Hair follicle dermal papilla cell (primary cell): ENCODE measurements around the gene MED29. TPM values are rescaled to one million over a fixed set of nuclear protein-coding genes. Genes with fewer than 3 reads are reported as not detected.
A peak's percentile ranks its signal among the peaks of the same experiment; 100 is the strongest.

ENCODE experiments used
- small RNA-seq: library from RNA; depleted of rRNA; stranded (forward); fragments of <200 nt; gene quantifications from one replicate; pipeline ENCODE3, GENCODE V24; 2012
- total RNA-seq: library from RNA; depleted of rRNA; stranded (reverse); fragments of >200 nt; gene quantifications from 2 replicates; pipeline ENCODE4 v1.2.3, GENCODE V29; 2012

MED29 gene
- 31.2 and 32.2 TPM in 2 replicates for total RNA-seq

GRCh38 chr19:39390751-39391437 is at the start of gene MED29, which contains the start of gene PAF1:
Gene MED29 (plus strand): TSS chr19:39391378. CDS start chr19:39391423, 45 bp downstream.
Gene PAF1 (minus strand): TSS chr19:39391106. CDS start chr19:39390864, 242 bp downstream.

GRCh38 chr19:39341719-39342604 is 49.2 kb upstream of the MED29 start, which contains the start of gene SAMD4B:
Gene SAMD4B (plus strand): TSS chr19:39342421. CDS start chr19:39356894, 14,473 bp downstream.

GRCh38 chr19:39406656-39407409 is 15.7 kb downstream of the MED29 start, which contains the start of gene ZFP36:
Gene ZFP36 (plus strand): TSS chr19:39406847. CDS start chr19:39406905, 58 bp downstream.

GRCh38 chr19:39412100-39412866 is 21.1 kb downstream of the MED29 start, which contains the start of gene PLEKHG2:
Gene PLEKHG2 (plus strand): TSS chr19:39412669. CDS start chr19:39414087, 1,418 bp downstream.

GRCh38 chr19:39435499-39436349 is 44.5 kb downstream of the MED29 start, which contains the start of gene RPS16:
Gene RPS16 (minus strand): TSS chr19:39435949. CDS start chr19:39435895, 54 bp downstream.

GRCh38 chr19:39445196-39446111 is 54.3 kb downstream of the MED29 start, which contains the start of gene SUPT5H:
Gene SUPT5H (plus strand): TSS chr19:39445582. CDS start chr19:39445891, 309 bp downstream.

Small RNA genes within 50 kb of the gene (small RNA-seq; reads per million reads assigned to genes)
- gene AC011445.2: 2.0 reads per million, percentile 47 among the genes with 10 or more reads in this experiment
- gene MIR4530: not detected
- not detected for gene RN7SL566P

Other genes with a start within 250 kb of the MED29 start
- gene NCCRP1, start 194.4 kb upstream of the MED29 start, total RNA-seq: not detected in 2 replicates
- gene SYCN, start 187.1 kb upstream of the MED29 start, total RNA-seq: not detected in 2 replicates
- gene IFNL3, start 146.4 kb upstream of the MED29 start, total RNA-seq: not detected in 2 replicates
- not detected in 2 replicates for gene IFNL4, start 142.5 kb upstream of the MED29 start, total RNA-seq
- gene IFNL2, start 123.0 kb upstream of the MED29 start, total RNA-seq: not detected in 2 replicates
- gene IFNL1, start 95.0 kb upstream of the MED29 start, total RNA-seq: not detected in 2 replicates
- 0.24 and 0.32 TPM in 2 replicates for gene LRFN1, start 70.5 kb upstream of the MED29 start, total RNA-seq
- gene GMFG, start 55.3 kb upstream of the MED29 start, total RNA-seq: 3.7 and 8.4 TPM in 2 replicates
- 109 and 110 TPM in 2 replicates for gene SAMD4B, start 49.0 kb upstream of the MED29 start, total RNA-seq
- 32.9 and 35.5 TPM in 2 replicates for gene PAF1, start 272 bp upstream of the MED29 start, total RNA-seq
- 18.9 and 19.0 TPM in 2 replicates for gene ZFP36, start 15.5 kb downstream of the MED29 start, total RNA-seq
- gene PLEKHG2, start 21.3 kb downstream of the MED29 start, total RNA-seq: 41.0 and 41.9 TPM in 2 replicates
- 213 and 236 TPM in 2 replicates for gene RPS16, start 44.6 kb downstream of the MED29 start, total RNA-seq
- gene SUPT5H, start 54.2 kb downstream of the MED29 start, total RNA-seq: 87.7 and 93.9 TPM in 2 replicates
- gene TIMM50, start 89.5 kb downstream of the MED29 start, total RNA-seq: 32.9 and 33.4 TPM in 2 replicates
- not detected in 2 replicates for gene DLL3, start 107.6 kb downstream of the MED29 start, total RNA-seq
- not detected in 2 replicates for gene SELENOV, start 123.8 kb downstream of the MED29 start, total RNA-seq
- gene EID2B, start 141.5 kb downstream of the MED29 start, total RNA-seq: 3.7 and 4.4 TPM in 2 replicates
- gene EID2, start 148.8 kb downstream of the MED29 start, total RNA-seq: 9.0 and 9.2 TPM in 2 replicates
- not detected in 2 replicates for gene LGALS13, start 211.1 kb downstream of the MED29 start, total RNA-seq